T47D (cell line): ENCODE data around the gene POLRMT.

ENCODE experiments used
- DNase-seq, 2 experiments: peaks; one replicate each; pipeline versions ENCODE4 v3.0.0 to v3.0.0-alpha.2; 2011 to 2012; ENCODE audit warnings: low read depth in 1 of 2, low spot score in 1 of 2
- JUND ChIP-seq: IDR thresholded peaks from 2 replicates; pipeline ENCODE4 v1.6.1; 2012; ENCODE audit warnings: low read depth
- in situ Hi-C: cut with HindIII; loops from 2 replicates; pipeline ENCODE4 v1.10.0; 2016; ENCODE audit warnings: low sequenced_read_pairs, low pct_unique_long_range_greater_than_20kb

Gene POLRMT

GRCh38 chr19:584240-585001 lies 48.9 kb downstream of the POLRMT start:
- DNase-seq: peak in 1 of 2 experiments; percentile 40
- in situ Hi-C loops: no loop called here
- TF ChIP-seq JUND: no peak

DNA sequence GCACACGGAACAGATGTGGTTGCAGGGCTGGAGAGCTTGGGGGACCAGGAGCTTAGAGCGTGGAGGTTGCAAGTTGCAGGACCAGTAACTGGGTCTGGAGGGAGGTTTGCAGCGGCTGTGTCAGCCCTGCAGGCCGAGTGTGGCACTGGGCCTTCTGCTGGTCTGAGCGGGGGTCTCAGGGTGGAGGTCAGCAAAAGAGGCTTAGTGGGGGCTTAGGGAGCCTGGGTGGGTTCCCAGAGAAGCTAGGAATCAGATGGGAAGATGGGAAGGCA lies 49.4 kb downstream of the POLRMT start:
- in situ Hi-C loops: no loop called here
- no peak for TF ChIP-seq JUND
- DNase-seq: no peak

- no peak for DNase-seq
- TF ChIP-seq JUND: no peak
- in situ Hi-C loops: no loop called here
These were observed 50.0 kb downstream of the POLRMT start for GRCh38 chr19:583198-583967.

DNA sequence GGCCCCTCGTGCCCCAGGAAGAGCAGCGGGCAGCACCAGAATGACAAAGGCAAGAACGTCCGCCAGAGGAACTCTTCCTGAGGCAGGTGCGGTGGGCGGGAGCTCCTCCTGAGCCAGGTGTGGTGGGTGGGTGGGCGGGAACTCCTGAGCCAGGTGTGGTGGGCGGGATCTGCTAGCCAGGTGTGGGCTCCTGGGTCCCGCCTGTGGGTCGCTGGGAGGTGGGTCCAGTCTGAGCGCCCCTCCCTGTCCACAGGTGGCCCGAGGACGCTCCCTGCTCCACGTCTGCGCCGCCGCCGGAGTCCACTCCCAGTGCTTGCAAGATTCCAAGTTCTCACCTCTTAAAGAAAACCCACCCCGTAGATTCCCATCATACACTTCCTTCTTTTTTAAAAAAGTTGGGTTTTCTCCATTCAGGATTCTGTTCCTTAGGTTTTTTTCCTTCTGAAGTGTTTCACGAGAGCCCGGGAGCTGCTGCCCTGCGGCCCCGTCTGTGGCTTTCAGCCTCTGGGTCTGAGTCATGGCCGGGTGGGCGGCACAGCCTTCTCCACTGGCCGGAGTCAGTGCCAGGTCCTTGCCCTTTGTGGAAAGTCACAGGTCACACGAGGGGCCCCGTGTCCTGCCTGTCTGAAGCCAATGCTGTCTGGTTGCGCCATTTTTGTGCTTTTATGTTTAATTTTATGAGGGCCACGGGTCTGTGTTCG lies 50.7 kb downstream of the POLRMT start:
- DNase-seq: no peak
- TF ChIP-seq JUND: no peak
- in situ Hi-C loops: no loop called here

DNA sequence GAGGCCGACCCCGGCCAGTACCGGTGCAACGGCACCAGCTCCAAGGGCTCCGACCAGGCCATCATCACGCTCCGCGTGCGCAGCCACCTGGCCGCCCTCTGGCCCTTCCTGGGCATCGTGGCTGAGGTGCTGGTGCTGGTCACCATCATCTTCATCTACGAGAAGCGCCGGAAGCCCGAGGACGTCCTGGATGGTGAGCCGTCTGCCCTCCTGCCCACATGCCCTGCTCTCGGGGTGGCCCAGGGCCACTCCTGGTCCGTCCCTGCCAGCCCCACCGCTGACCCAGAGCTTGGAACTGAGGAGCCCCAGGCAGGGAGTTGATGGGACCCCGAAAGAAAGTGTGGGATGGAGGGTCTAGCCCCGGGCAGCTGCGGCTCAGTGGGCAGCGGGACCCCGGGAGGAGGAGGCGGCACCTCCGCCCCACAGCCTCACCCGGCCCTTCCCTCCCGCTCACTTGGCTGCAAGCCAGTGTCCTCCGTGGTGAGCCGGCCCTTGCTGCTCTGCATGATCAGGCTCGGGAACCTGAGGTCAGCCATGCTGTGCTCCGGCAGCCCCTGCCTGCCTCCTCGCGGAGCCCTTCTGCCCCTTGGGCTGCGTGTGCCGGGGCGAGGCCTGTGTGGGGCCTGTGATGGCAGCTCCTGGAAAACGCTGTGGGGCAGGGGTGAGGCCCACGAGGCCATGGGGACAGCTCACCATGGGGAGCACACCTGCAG lies 51.8 kb downstream of the POLRMT start:
- no peak for DNase-seq
- in situ Hi-C loops: no loop called here
- no peak for TF ChIP-seq JUND

- TF ChIP-seq JUND: no peak
- no peak for DNase-seq
- in situ Hi-C loops: no loop called here
These were observed 53.0 kb downstream of the POLRMT start for GRCh38 chr19:580274-580835.

DNA sequence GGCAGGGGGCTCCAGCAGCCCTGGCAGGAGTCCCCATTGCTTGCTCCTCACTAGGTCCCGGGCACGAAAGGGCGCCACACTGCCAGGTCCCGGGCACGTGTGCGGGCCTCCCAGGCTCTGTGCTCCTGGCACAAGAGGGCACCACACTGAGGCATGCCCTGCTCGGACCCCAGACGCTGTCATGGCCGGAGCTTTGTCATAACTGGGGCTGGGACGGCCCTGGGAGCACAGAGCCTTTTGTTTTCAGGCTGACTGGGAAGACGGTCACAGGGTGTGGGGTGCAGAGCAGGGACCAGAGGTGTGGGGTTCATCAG lies 53.5 kb downstream of the POLRMT start:
- TF ChIP-seq JUND: no peak
- no peak for DNase-seq
- in situ Hi-C loops: no loop called here

DNA sequence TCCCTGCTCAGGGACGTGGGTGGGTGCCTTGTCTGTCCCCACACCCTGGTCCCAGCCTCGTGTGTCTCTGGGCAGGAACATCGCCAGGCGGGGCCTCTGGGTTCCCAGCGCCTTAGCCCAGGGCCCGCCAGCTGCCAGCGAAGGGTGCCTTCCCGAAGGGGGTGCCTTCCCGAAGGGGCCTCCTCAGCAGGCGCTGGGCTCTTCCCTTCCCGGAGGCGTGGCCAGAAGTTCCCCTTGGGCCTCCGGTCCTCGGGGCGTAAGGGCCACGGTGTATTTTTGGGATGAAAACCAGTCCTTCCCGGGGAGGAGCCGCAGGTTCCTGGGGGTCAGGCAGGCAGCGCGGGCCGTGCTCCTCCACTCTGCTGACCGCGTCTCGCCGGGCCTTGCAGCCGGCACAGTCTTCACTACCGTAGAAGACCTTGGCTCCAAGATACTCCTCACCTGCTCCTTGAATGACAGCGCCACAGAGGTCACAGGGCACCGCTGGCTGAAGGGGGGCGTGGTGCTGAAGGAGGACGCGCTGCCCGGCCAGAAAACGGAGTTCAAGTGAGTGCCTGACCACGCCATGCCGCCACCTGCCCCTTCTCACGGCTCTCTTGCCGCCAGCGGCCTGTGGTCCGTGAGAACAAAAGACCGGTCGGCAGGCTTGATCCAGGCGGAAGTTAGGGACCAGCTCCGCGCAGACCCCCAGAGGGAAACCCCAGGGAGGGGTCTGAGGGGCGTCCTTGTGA lies 54.1 kb downstream of the POLRMT start:
- no peak for TF ChIP-seq JUND
- in situ Hi-C loops: no loop called here
- no peak for DNase-seq

DNA sequence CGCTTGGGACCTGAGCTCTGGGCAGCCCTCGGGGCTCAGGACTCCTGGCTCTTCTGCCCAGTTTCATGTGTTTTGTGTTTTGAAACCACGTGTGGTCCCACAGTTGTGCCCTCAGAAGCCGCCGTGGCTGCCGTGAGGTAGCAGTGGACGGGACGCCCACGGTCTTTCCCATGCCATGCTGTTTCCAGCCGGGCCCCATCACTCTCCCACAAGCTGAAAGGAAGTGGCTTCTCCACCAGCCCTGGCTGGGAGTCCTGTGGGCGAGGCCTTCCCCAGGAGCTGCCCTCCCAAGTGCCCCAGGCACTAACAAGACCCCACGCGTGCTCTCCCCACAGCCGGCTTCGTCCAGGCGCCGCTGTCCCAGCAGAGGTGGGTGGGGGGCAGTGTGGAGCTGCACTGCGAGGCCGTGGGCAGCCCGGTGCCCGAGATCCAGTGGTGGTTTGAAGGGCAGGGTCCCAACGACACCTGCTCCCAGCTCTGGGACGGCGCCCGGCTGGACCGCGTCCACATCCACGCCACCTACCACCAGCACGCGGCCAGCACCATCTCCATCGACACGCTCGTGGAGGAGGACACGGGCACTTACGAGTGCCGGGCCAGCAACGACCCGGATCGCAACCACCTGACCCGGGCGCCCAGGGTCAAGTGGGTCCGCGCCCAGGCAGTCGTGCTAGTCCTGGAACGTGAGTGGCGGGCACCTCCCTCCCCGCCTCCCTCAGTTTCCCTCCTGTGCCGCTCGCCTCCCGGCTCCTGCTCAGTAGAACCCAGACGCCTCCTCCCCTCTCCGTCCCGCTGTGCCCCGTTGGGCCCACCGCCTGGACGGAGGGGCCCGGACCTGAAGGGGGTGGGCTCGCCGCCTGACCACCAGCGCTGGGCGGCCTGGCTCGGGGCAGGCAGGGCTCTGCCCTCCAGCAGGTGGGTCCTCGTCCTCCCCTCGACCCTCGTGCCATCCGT lies 55.6 kb downstream of the POLRMT start:
- no peak for TF ChIP-seq JUND
- in situ Hi-C loops: no loop called here
- DNase-seq: no peak

- in situ Hi-C loops: no loop called here
- TF ChIP-seq JUND: no peak
- DNase-seq: no peak
These were observed 56.4 kb downstream of the POLRMT start for GRCh38 chr19:576768-577438.
